ENCODE results near the gene GP9.
"Not testable (repeated sequence)": the region's sequence is repeated elsewhere in the genome, so short reads cannot be mapped to it uniquely, and the experiment has no call there.

- not testable (repeated sequence) for TF ChIP-seq CTCF (IDR thresholded peaks at IDR 0.05; ENCODE audit: poor library complexity); EZH2phosphoT487 (IDR thresholded peaks at IDR 0.05; ENCODE audit: low read depth, severe bottlenecking, unreplicated experiment); EZH2 (IDR thresholded peaks at IDR 0.05; ENCODE audit: borderline replicate concordance)
Measured at GRCh38 chr3:129111076-129111780, 50.6 kb downstream of the GP9 start.
